ENCODE measurements around the gene EPHA6.
"Not testable (repeated sequence)": the region's sequence is repeated elsewhere in the genome, so short reads cannot be mapped to it uniquely, and the experiment has no call there.

Gene EPHA6

DNA sequence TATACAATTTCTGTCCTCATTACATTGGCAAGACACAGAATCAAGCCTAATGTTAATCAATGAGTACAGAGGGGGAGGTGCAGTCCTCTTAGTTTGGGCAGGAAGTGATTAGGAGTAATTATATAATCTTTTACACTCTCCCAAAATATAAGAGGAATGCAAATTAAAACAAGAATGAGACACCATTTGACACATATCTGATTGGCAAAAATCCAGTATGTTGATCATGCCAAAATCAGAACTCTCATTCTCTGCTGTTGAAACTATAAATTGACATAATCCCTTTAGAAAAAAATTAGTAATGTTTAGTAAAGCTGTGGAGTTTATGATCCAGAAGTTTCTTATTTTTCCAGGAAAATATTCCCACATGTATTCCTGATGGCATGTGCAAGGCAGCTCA is 373.4 kb downstream of the EPHA6 start:
- DNase-seq (ENCODE audit: low spot score), result no peak

GRCh38 chr3:97189835-97190234 is 375.4 kb downstream of the EPHA6 start:
- no peak for DNase-seq (ENCODE audit: low spot score)

DNA sequence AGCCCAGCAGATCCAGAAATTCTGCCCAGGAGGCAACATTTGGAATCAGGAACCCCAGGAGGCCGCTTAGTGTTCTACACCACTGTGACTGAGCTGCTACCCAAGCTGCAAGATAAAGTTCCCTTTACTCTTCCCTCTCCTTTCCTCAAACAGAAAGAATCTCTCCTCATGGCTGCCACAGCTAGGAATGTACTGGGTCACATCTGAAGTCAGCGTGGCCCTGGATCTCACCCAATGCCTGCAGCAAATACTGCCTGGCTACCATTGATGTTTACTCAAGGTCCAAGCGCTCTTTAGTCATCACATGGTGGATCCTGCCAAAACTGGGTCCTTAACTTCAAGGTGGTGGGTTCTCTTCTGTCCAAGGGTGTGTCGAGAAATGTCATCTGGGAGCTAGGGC is 382.7 kb downstream of the EPHA6 start:
- DNase-seq (ENCODE audit: low spot score), result no peak

DNA sequence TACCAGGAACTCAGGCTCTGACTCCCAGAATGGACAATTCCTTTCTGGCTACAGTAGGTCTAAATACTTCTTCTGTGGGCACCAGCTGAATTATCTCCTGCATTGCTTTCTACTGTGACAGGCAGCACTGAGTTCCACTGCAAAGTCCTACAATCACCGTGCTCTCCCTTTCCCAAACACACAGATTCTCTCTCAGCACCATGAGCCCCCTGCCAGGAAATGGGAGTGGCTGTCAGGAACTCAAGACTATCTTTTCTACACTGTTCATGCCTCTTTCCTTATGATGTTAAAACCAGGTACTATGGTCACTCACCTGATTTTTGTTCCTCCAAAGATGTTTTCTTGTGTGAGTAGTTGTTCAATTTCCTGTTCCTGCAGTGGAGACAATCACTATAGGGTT is 383.4 kb downstream of the EPHA6 start:
- no peak for DNase-seq (ENCODE audit: low spot score)

- no peak for DNase-seq (ENCODE audit: low spot score)
Measured at GRCh38 chr3:97200387-97200786, 386.0 kb downstream of the EPHA6 start.

- DNase-seq (ENCODE audit: low spot score), result no peak
Measured at GRCh38 chr3:97201814-97202213, 387.4 kb downstream of the EPHA6 start.

DNA sequence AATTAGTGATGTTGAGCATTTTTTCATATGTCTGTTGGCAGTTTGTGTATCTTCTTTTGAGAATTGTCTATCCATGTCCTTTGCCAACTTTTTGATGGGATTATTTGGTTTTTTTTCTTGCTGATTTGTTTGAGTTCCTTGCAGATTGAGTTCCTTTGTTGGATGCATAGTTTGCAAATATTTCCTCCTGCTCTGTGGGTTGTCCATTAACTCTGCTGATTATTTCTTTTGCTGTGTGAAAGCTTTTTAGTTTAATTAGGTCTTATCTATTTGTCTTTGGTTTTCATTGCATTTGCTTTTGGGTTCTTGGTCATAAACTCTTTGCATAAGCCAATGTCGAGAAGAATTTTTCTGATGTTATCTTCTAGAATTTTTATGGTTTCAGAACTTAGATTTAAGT is 414.6 kb downstream of the EPHA6 start:
- DNase-seq (ENCODE audit: low spot score), result no peak

DNA sequence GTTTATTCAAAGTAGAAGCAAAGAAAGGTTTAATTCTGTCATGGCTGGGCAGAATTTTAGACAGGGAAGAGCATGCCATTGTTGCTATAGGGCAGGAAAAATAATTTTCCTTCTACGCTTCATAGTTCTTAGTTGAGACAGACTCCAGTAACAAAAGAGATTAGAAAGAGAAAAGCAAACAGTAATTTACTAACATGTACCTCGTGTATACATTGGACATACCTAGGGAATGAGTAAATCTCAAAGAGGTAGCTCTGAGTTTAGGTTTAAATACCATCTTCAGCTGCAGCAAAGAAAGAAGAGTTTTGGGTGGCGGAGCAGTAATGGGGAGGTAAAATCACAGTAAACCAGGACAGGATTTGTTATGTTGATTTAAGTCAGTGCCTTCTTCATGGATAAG is 416.1 kb downstream of the EPHA6 start:
- no peak for DNase-seq (ENCODE audit: low spot score)

DNA sequence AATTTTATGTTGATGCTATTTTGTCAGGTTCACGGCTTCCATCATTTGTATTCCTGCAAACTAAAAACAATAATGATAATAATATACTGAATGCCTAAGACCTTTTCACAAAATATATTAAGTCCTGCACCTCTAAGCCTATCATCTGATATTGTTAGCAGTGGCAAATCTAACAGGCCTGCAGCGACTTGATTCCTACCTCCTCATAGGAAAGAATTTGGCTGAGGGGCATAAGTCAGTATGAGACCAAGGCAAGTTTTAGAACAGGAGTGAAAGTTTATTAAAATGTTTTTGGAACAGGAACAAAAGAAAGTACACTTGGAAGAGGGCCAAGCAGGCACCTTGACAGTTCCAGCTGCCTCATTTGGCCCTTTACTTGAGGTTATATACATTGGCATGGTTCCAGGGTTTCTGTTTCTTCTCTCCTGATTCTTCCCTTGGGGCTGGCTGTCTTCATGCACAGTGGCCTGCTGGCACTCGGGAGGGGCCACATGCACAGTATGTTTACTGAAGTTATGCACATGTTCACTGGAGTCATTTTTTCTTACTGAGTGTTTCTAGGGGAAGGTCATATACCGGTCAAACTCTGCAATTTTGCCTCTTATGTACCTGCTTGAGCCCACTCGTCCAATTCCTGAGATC is 418.1 kb downstream of the EPHA6 start:
- DNase-seq (ENCODE audit: low spot score), result no peak

GRCh38 chr3:97235179-97235578 is 420.8 kb downstream of the EPHA6 start:
- DNase-seq (ENCODE audit: low spot score), result no peak

GRCh38 chr3:97235611-97236315 is 421.4 kb downstream of the EPHA6 start:
- no peak for DNase-seq (ENCODE audit: low spot score)

GRCh38 chr3:97241417-97241816 is 427.0 kb downstream of the EPHA6 start:
- no peak for DNase-seq (ENCODE audit: low spot score)

DNA sequence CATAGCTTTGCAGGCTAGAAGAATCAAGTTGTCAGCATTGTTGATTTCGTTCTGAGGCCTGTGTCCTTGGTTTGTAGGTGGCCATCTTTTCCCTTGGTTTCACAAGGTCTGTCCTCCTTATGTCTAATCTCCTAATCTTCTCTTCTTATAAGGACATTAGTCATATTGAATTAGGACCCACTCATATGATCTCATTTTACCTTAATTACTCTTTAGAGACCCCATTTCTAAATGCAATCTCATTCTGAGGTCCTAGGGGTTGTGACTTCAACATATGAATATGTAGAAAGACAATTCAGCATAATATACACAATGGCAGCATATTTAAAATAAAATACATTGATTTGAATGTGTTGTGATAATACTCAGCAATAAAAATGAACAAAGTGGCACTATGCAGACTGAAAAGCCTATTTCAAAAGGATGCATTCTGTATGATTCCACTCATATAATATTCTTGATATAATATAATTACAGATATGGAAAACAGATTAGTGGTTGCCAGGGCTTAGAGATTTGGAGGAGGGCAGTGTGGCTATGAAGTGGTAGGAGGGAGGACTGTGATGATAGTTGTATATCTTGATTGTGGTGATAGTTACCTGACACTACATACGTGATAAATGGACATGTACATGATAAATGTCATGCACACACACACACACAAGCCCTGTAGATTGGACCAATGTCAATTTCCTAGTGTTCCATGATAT is 431.0 kb downstream of the EPHA6 start:
- no peak for DNase-seq (ENCODE audit: low spot score)

GRCh38 chr3:97256060-97256459 is 441.7 kb downstream of the EPHA6 start:
- DNase-seq (ENCODE audit: low spot score), result no peak

- no peak for DNase-seq (ENCODE audit: low spot score)
Measured at GRCh38 chr3:97257942-97258697, 443.7 kb downstream of the EPHA6 start.

DNA sequence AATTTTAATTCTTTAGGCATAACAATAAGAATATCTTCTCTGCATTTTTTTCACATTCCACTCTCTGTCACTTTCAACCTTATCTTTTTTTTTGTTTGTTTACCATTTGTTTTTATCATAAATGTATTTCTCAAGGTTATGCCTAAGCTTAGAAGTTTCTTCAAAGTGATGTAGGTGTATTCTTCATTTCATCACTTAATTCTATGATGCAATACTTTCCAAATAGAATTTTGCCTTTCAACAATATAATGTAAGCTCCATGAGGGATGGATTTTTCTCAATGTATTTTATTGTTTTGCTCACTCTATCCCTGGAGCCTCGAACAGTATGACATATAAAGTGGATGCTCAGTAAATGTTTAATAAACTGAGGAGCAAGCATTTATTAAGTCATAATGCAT is 444.9 kb downstream of the EPHA6 start:
- no peak for DNase-seq (ENCODE audit: low spot score)

GRCh38 chr3:97264180-97264579 is 449.8 kb downstream of the EPHA6 start:
- DNase-seq (ENCODE audit: low spot score), result no peak

GRCh38 chr3:97265237-97266005 is 451.0 kb downstream of the EPHA6 start:
- DNase-seq (ENCODE audit: low spot score), result no peak

GRCh38 chr3:97269202-97269601 is 454.8 kb downstream of the EPHA6 start:
- no peak for DNase-seq (ENCODE audit: low spot score)

- not testable (repeated sequence) for DNase-seq (ENCODE audit: low spot score)
Measured at GRCh38 chr3:97276879-97277550, 462.6 kb downstream of the EPHA6 start.

- no peak for DNase-seq (ENCODE audit: low spot score)
Measured at GRCh38 chr3:97277708-97278107, 463.3 kb downstream of the EPHA6 start.

Measured in SW480 (cell line).